Heart left ventricle (tissue), 16 donors: Measurements from ENCODE around the gene C2orf49. TPM values are rescaled to one million over a fixed set of nuclear protein-coding genes. Genes with fewer than 3 reads are reported as not detected.
A peak's percentile ranks its signal among the peaks of the same experiment; 100 is the strongest.

ENCODE experiments used
- ATAC-seq, 4 donors: fragments of 200-7000 bp; cut with Tn5 transposase; one replicate each; pipeline ENCODE4 v1.9.1; 2020 to 2022; ENCODE audit warnings: moderate library complexity in 4 of 4, mild to moderate bottlenecking in 3 of 4, moderate number of reproducible peaks in 1 of 4
- DNase-seq, 5 donors: peaks; one replicate each; pipeline ENCODE4 v3.0.0-alpha.2; 2020
- H3K27ac ChIP-seq, 12 donors: fragments of 200-600 bp; sonication (generic) in 4 of 12; one replicate each; pipeline versions ENCODE4 v1.5.0 to v1.8.0; 2016 to 2022; ENCODE audit warnings: mild to moderate bottlenecking in 2 of 12
- H3K27me3 ChIP-seq, 9 donors: fragments of 200-600 bp; sonication (generic) in 2 of 9; one replicate each; pipeline versions ENCODE4 v1.5.1 to v1.8.0; 2016 to 2022; ENCODE audit warnings: mild to moderate bottlenecking in 3 of 9
- H3K36me3 ChIP-seq, 9 donors: fragments of 200-600 bp; sonication (generic) in 2 of 9; one replicate each; pipeline versions ENCODE4 v1.5.0 to v1.8.0; 2018 to 2022; ENCODE audit warnings: mild to moderate bottlenecking in 2 of 9
- H3K4me1 ChIP-seq, 12 donors: fragments of 200-600 bp; sonication (generic) in 4 of 12; one replicate each; pipeline versions ENCODE4 v1.5.0 to v1.8.0; 2016 to 2022; ENCODE audit warnings: mild to moderate bottlenecking in 3 of 12
- H3K4me3 ChIP-seq, 12 donors: fragments of 200-600 bp; sonication (generic) in 4 of 12; one replicate each; pipeline versions ENCODE4 v1.5.0 to v1.8.0; 2017 to 2022; ENCODE audit warnings: mild to moderate bottlenecking in 9 of 12, moderate library complexity in 4 of 12
- H3K9me3 ChIP-seq, 12 donors: fragments of 200-600 bp; sonication (generic) in 4 of 12; one replicate each; pipeline versions ENCODE4 v1.5.0 to v1.8.0; 2016 to 2022; ENCODE audit warnings: mild to moderate bottlenecking in 1 of 12
- CTCF ChIP-seq, 12 donors: fragments of 200-600 bp; sonication (generic) in 4 of 12; IDR thresholded peaks; one replicate each; pipeline versions ENCODE4 v1.5.0 to v1.8.0; 2018 to 2022; ENCODE audit warnings: antibody characterized with exemption in 12 of 12, mild to moderate bottlenecking in 5 of 12
- POLR2A ChIP-seq, 2 donors: fragments of 450-650 bp; IDR thresholded peaks; one replicate each; pipeline ENCODE4 v1.6.1; 2017; ENCODE audit warnings: antibody characterized with exemption in 2 of 2, mild to moderate bottlenecking in 2 of 2, moderate library complexity in 2 of 2
- WGBS, 4 donors: extraction: QIAGEN DNeasy Blood & Tissue Kit in 2 of 4; methylation state at CpG; one replicate each; pipeline versions ENCODE4 v1.1.5 to v1.1.7; 2013 to 2018; 5-methylcytosine and 5-hydroxymethylcytosine counted together
- intact Hi-C, 10 donors: fragments of 100-400 bp; cut with DNase I; formaldehyde crosslinking; loops; one replicate each; pipeline versions ENCODE4 v1.11.1 to v1.14.2; 2022
- polyA plus RNA-seq, 2 donors: library from polyadenylated mRNA; stranded (reverse); fragments of 200-250 nt; gene quantifications; one replicate each; pipeline ENCODE4 v1.2.3, GENCODE V29; 2013
- total RNA-seq, 9 donors: library from RNA; depleted of rRNA in 2 of 9; stranded (reverse); fragments of >200 nt in 2 of 9; fragmentation: NEBNext Ultra II Directional in 3 of 9; extraction: Animal tissue kit (Norgen Biotek cat#: 25700) in 3 of 9; gene quantifications; one replicate each; pipeline versions ENCODE4 v1.1.0 to v1.2.4, GENCODE V29; 2016 to 2023
- donor health status: ischemic (EF 13 %, LVEDD 7.1; RV severe dilation, severe dysfunction).
- donor health status: healthy with polysubstance abuse.
- donor health status: DM: no; HTN: yes; CAD: no.
- donor health status: DM: no; HTN: no; CAD: no.
- donor health status: ischemic (EF 25% LVEDD 6.9; RV normal size, moderate dysfunction).
- donor health status: ischemic (EF 25% LVEDD 5.7; RV mildly dilated, moderate dysfunction).
- donor health status: healthy.
- donor health status: DM: yes; HTN: yes; CAD: no.
- donor health status: ischemic (EF 35%, LVEDD 5.7; RV mildly dilated, moderate dysfunction).
- donor health status: nonischemic (EF 11% LVEDD 7.7; RV severe dilation, severe dysfunction).
- donor health status: DM: yes; HTN: yes; CAD: no.
- donor health status: PGD.
- donor health status: ischemic (EF 29% LVEDD 5.4; RV normal size, mild dysfunction).
- donor health status: nonischemic (EF 23%, LVEDD 6.1; RV moderate dilation, normal function).

C2orf49 gene
- total and polyA plus RNA-seq, 11 donors, result 12.1 to 21.7 (median 15.6) TPM

GRCh38 chr2:105358593-105358992 lies 21.3 kb downstream of the C2orf49 start:
- TF ChIP-seq POLR2A (IDR thresholded peaks at IDR 0.05) (no peak), CTCF (IDR thresholded peaks at IDR 0.05) (no peak)
- intact Hi-C loops, result no loop called here
- Histone ChIP-seq H3K4me1 (peaks cover 0 to 39% (median 2%) of the 10 kb centered on the region in 12 donors), H3K27me3 (no peaks in the 10 kb centered on the region), H3K27ac (peak overlapping the region in 5 of 12 donors; percentile 8 to 44 (median 19)), H3K9me3 (peaks cover 0 to 24% (median 10%) of the 10 kb centered on the region in 12 donors), H3K36me3 (peaks cover 0 to 81% (median 63%) of the 10 kb centered on the region in 9 donors), H3K4me3 (no peak overlapping the region)
- no peak for DNase-seq
- WGBS, 4 donors, result 50 to 60% (median 52%) methylated on average over 6 of the region's 6 CpGs
- ATAC-seq, result peak in 1 of 4 donors; percentile 29

- peaks cover 0 to 52% (median 4%) of the 10 kb centered on the region in 12 donors for H3K4me1 ChIP-seq
- ATAC-seq, result no peak
- intact Hi-C loops, result no loop called here
Measured at GRCh38 chr2:105361102-105361889, 24.0 kb downstream of the C2orf49 start.

GRCh38 chr2:105362862-105363591 lies 25.7 kb downstream of the C2orf49 start:
- 51 to 68% (median 57%) methylated on average over 11 to 15 of the region's 15 CpGs for WGBS, 4 donors
- peak overlapping the region in 8 of 12 donors; percentile 4 to 38 (median 16) for H3K27ac ChIP-seq

More at GRCh38 chr2:105361102-105361889, 24.0 kb downstream of the C2orf49 start:
- Histone ChIP-seq H3K27ac (peak overlapping the region in 5 of 12 donors; percentile 1 to 61 (median 13)), H3K4me3 (no peak overlapping the region), H3K27me3 (no peaks in the 10 kb centered on the region), H3K9me3 (peaks cover 0 to 18% (median 9%) of the 10 kb centered on the region in 12 donors), H3K36me3 (peaks cover 0 to 96% (median 82%) of the 10 kb centered on the region in 9 donors)
- TF ChIP-seq CTCF (IDR thresholded peaks at IDR 0.05) (no peak), POLR2A (IDR thresholded peaks at IDR 0.05) (no peak)
- no peak for DNase-seq
- WGBS, 4 donors, result 43 to 47% (median 46%) methylated on average over 11 of the region's 11 CpGs

More at GRCh38 chr2:105362862-105363591, 25.7 kb downstream of the C2orf49 start:
- ATAC-seq (peak in 3 of 4 donors; percentile 0 to 11 (median 3)), DNase-seq (no peak)
- Histone ChIP-seq H3K36me3 (peaks cover 0 to 100% (median 89%) of the 10 kb centered on the region in 9 donors), H3K9me3 (peaks cover 0 to under 1% (median 0%) of the 10 kb centered on the region in 12 donors), H3K4me1 (peaks cover 0 to 52% (median 4%) of the 10 kb centered on the region in 12 donors), H3K27me3 (no peaks in the 10 kb centered on the region), H3K4me3 (no peak overlapping the region)
- intact Hi-C loops, result no loop called here
- no peak for TF ChIP-seq POLR2A (IDR thresholded peaks at IDR 0.05)
- TF ChIP-seq CTCF (IDR thresholded peaks at IDR 0.05), result no peak
